HEK293T (cell line): ENCODE results near the gene BIRC5.

Source experiments
- CTCF ChIA-PET: fragments of 350-600 bp; formaldehyde crosslinking; extraction: SDS; loops from one replicate; lab custom pipeline; 2021; ENCODE audit warnings: antibody characterized with exemption, inconsistent platforms; lab: Yijun Ruan, JAX
- POLR2A ChIA-PET: fragments of 350-600 bp; formaldehyde crosslinking; extraction: SDS; loops from one replicate; lab custom pipeline; 2020; ENCODE audit warnings: antibody characterized with exemption, inconsistent platforms; lab: Yijun Ruan, JAX
- DNase-seq: peaks from one replicate; pipeline ENCODE4 v3.0.0; 2012; ENCODE audit warnings: mixed read lengths; ENCODE audit errors: extremely low spot score
- ARNT ChIP-seq: fragments of 450-650 bp; IDR thresholded peaks from 2 replicates; pipeline ENCODE4 v1.6.1; 2017; ENCODE audit warnings: mild to moderate bottlenecking
- BHLHE40 ChIP-seq: fragments of 450-650 bp; IDR thresholded peaks from 2 replicates; pipeline ENCODE4 v1.6.1; 2016; ENCODE audit warnings: mild to moderate bottlenecking, moderate library complexity, borderline replicate concordance
- CTBP1 ChIP-seq: fragments of 450-650 bp; IDR thresholded peaks from 2 replicates; pipeline ENCODE4 v1.6.1; 2016; ENCODE audit warnings: borderline replicate concordance
- ELF4 ChIP-seq: fragments of 450-650 bp; IDR thresholded peaks from 2 replicates; pipeline ENCODE4 v1.6.1; 2017; ENCODE audit warnings: antibody characterized with exemption
- FOXA1 ChIP-seq: fragments of 450-650 bp; IDR thresholded peaks from 2 replicates; pipeline ENCODE4 v1.6.1; 2016; ENCODE audit warnings: mild to moderate bottlenecking
- FOXK2 ChIP-seq: fragments of 450-650 bp; IDR thresholded peaks from 2 replicates; pipeline ENCODE4 v1.6.1; 2016; ENCODE audit warnings: mild to moderate bottlenecking
- FOXM1 ChIP-seq: fragments of 450-650 bp; IDR thresholded peaks from 2 replicates; pipeline ENCODE4 v1.6.1; 2017; ENCODE audit warnings: mild to moderate bottlenecking, borderline replicate concordance
- HDGF ChIP-seq: fragments of 450-650 bp; IDR thresholded peaks from 2 replicates; pipeline ENCODE4 v1.6.1; 2017; ENCODE audit warnings: antibody characterized with exemption, borderline replicate concordance
- L3MBTL2 ChIP-seq: fragments of 450-650 bp; conservative IDR thresholded peaks from 2 replicates; pipeline ENCODE4 v1.6.1; 2016; ENCODE audit warnings: mild to moderate bottlenecking
- LEF1 ChIP-seq: fragments of 450-650 bp; IDR thresholded peaks from 2 replicates; pipeline ENCODE4 v1.6.1; 2017; ENCODE audit warnings: mild to moderate bottlenecking, borderline replicate concordance
- NFRKB ChIP-seq: fragments of 450-650 bp; IDR thresholded peaks from 2 replicates; pipeline ENCODE4 v1.6.1; 2016; ENCODE audit warnings: mild to moderate bottlenecking, moderate library complexity
- PKNOX1 ChIP-seq: fragments of 450-650 bp; IDR thresholded peaks from 2 replicates; pipeline ENCODE4 v1.6.1; 2016
- SP1 ChIP-seq: fragments of 450-650 bp; IDR thresholded peaks from 2 replicates; pipeline ENCODE4 v1.6.1; 2017
- SUZ12 ChIP-seq: fragments of 450-650 bp; IDR thresholded peaks from 2 replicates; pipeline ENCODE4 v1.6.1; 2016; ENCODE audit warnings: mild to moderate bottlenecking
- TARDBP ChIP-seq: fragments of 450-650 bp; IDR thresholded peaks from 2 replicates; pipeline ENCODE4 v1.6.1; 2016
- ZNF384 ChIP-seq: fragments of 450-650 bp; IDR thresholded peaks from 2 replicates; pipeline ENCODE4 v1.6.1; 2016

Gene BIRC5

GRCh38 chr17:78214016-78214705, at the start of gene BIRC5:
Gene BIRC5, plus strand, starts transcription at chr17:78214253. Its CDS starts 64 bp downstream, at chr17:78214317.
- TF ChIP-seq PKNOX1: no peak
- TF ChIP-seq FOXM1: peak; percentile 94
- TF ChIP-seq L3MBTL2: peak; percentile 96
- DNase-seq: peak; percentile 98
- CTCF ChIA-PET: interaction anchor here (0.8 to 1.3 kb wide), 3 partner anchors 27 to 231 kb away, joined by 3 to 4 read pairs (median 3); partner anchors contain the start of gene AFMID
- POLR2A ChIA-PET: interaction anchor here (0.6 to 2.4 kb wide), 10 partner anchors 8 to 118 kb away, joined by 3 to 26 read pairs (median 4); partner anchors contain the start of genes AFMID and TK1

GRCh38 chr17:78164748-78165607, 49.1 kb upstream of the BIRC5 start:
- no peak for TF ChIP-seq ARNT
- no peak for TF ChIP-seq CTBP1
- TF ChIP-seq PKNOX1: no peak
- no peak for TF ChIP-seq HDGF
- no peak for TF ChIP-seq L3MBTL2
- no peak for TF ChIP-seq LEF1
- TF ChIP-seq BHLHE40: no peak
- no peak for TF ChIP-seq TARDBP
- no peak for TF ChIP-seq SUZ12
- CTCF ChIA-PET: no interaction called here
- no peak for DNase-seq
- POLR2A ChIA-PET: interaction anchor here (1.1 kb wide), 1 partner anchor 21 kb away, joined by 4 read pairs; the partner anchor contains the start of gene TK1

- TF ChIP-seq HDGF (no peak), LEF1 (no peak), L3MBTL2 (no peak), NFRKB (no peak), FOXA1 (no peak), CTBP1 (no peak), FOXM1 (no peak), SP1 (no peak), SUZ12 (no peak), ARNT (no peak), ZNF384 (no peak), FOXK2 (no peak), BHLHE40 (no peak), ELF4 (no peak), PKNOX1 (no peak), TARDBP (no peak)
- POLR2A ChIA-PET: no interaction called here
- CTCF ChIA-PET: no interaction called here
- no peak for DNase-seq
Measured at GRCh38 chr17:78166416-78166815, 47.6 kb upstream of the BIRC5 start.

GRCh38 chr17:78168242-78168902, 45.7 kb upstream of the BIRC5 start, which contains the start of gene SYNGR2:
Gene SYNGR2, plus strand, starts transcription at chr17:78168581. Its CDS starts 36 bp downstream, at chr17:78168617.
- DNase-seq: peak; percentile 97
- POLR2A ChIA-PET: interaction anchor here (1.0 to 4.0 kb wide), 2 partner anchors 12 to 19 kb away, joined by 4 to 31 read pairs; partner anchors contain the start of genes AFMID and TK1
- CTCF ChIA-PET: no interaction called here
- TF ChIP-seq SP1: no peak
- no peak for TF ChIP-seq FOXK2
- TF ChIP-seq SUZ12: no peak
- peak; percentile 86; the same call in 1 of the 2 replicates for TF ChIP-seq LEF1
- TF ChIP-seq FOXM1: peak; percentile 76; the same call in 1 of the 2 replicates
- TF ChIP-seq L3MBTL2: no peak
- TF ChIP-seq ARNT: peak; percentile 42

GRCh38 chr17:78168903-78169793, 44.9 kb upstream of the BIRC5 start:
- DNase-seq: peak; percentile 53
- ChIA-PET CTCF (no interaction called here), POLR2A (interaction anchor here (0.9 to 4.0 kb wide), 5 partner anchors 12 to 56 kb away, joined by 4 to 31 read pairs (median 5); partner anchors contain the start of genes AFMID and TK1)
- TF ChIP-seq HDGF: no peak
- no peak for TF ChIP-seq ELF4
- TF ChIP-seq PKNOX1: peak; percentile 91
- TF ChIP-seq L3MBTL2: no peak
- no peak for TF ChIP-seq LEF1
- no peak for TF ChIP-seq CTBP1
